Measurements from ENCODE around the gene CFAP46.

The CFAP46 gene

DNA sequence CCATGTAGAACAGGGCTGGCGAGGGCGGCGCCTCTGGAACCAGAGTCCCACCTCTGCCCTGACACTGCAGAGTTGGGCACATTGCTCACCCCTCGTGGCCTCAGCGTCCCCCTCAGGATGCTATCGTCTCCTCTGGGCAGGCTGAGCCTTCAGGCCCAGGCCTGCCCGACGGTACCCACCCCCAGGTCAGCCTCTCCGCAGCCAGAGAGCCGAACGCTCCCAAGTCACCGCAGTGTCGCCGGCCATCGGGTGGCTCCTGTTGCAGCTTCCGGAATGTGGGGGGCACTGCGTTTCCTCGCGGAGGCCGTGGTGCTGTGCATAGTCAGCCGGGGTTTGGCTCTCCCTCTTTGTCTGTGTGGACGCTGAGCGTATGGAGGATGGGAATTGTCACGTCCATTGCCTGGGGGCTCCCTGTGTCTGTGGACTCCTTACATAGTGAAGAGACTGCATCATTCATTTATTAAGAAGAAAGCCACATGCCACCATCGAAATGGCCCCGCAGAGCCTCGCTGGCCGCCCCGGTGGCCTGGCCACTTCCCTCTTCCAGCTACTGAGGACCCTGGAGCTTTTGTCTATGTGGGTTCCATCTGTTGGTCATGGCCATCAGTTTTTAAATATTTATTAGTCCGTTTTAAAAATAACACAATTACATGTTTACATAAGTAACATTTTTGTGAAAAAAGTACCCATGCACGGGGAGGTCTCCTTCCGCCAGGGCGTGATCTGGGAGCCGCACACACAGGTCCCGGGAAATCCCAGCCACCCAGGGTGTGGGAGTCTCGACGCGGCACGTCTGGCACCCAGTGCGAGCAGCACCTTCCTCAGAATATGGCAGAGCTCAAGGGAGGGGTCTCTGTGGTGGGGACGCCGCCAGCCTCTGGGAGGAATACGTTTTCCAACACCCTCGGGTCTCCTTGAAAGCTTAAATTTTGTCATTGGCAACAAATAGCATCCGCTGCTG is 172.0 kb downstream of the CFAP46 start:
- DNase-seq (ENCODE audit: low read depth) = no peak

DNA sequence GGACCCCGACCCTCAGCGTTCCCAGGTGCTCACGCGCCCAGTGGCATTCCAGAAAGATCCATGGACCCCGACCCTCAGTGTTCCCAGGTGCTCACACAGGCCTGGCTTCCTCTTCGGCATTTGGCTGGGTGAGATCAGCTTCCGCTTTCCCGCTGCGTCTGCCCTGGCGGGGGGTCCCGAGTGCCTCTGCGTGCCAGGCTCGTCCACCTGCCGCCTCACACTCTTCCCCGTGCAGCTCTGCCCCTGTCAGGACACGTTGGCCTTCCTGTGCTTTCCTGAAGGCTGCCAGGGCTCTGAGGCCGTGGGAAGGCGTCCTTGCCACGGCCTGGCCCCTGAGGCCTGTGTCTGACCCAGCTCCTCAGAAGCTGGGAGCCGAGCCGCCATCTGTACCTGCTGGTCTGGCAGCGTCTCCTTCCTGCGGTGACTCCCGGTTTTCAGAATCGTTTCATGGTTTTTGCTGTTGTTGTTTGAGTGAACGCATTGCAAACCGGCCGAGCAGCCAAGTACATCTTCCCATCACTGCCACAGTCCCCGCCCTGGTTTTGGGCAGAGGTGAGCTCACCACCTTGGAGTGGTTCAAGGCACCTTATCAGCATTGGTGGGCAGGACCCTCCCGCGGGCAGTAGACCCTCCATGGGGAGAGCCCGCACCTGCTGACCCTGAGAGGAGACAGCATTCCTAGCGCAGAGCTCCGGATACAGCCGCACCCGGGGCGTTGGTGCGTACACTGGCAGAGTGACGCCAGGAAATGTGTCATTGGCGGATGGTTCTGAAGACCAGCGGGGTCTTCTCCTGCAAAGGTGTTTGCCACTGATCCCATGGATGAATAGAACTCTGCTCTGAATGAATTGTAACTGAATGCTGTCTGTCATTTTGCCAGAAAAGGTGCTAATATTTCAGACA is 173.8 kb downstream of the CFAP46 start:
- DNase-seq (ENCODE audit: low read depth) = no peak

DNA sequence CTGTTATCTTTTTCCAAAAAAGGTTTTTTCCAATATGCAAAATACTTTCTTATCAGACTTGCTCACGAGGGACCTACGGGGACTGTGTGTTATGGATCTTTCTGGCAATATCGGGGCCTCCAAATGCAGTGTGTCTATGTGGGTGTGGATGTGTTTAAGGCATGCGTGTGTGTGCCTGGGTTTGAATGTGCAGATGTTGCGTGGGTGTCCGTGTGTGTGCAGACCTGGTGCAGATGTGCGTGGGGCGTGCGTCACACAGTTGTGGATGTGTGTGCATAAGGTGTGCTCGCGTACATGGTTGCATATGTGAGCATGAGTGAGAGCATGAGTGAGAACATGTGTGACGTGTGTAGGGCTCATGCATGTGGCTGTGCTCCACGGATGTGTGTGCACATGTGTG is 176.1 kb downstream of the CFAP46 start:
- DNase-seq (ENCODE audit: low read depth) = no peak

DNA sequence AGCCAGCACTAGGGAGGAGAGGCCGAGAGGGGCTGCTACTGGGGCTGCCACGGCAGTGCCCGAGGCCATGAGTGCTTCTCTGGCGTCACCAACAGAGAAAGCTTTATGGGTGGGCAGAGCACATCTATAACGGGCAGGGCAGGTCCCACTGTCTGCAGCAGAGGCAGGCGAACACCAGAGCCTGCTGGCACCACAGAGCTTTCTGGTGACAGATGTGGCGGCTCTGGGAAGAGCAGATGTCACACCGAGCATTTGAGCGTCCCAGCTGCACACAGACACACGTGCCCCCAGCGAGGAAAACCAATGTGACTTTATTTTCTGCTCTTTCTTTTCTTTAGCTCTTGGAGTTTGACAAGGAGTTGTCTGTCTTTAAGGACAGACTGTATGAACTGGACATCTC is 176.9 kb downstream of the CFAP46 start:
- no peak for DNase-seq (ENCODE audit: low read depth)

DNA sequence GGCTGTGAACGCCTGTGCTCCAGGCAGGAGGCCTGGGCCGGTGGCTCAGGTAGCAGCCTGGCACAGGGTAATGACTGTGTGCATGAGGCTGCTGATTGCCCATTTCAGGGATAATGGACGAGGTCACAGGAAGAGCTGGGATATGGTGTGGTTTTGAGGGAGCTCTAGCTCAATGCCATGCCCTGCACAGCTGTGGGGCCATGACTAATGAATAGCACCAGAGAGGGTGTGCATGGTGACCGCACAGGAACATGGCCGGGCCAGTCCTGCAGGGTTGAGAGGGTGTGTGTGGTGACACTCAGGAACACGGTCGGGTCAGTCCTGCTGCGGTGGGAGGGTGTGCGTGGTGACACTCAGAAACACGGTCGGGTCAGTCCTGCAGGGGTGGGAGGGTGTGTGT is 178.3 kb downstream of the CFAP46 start:
- DNase-seq (ENCODE audit: low read depth) = no peak

DNA sequence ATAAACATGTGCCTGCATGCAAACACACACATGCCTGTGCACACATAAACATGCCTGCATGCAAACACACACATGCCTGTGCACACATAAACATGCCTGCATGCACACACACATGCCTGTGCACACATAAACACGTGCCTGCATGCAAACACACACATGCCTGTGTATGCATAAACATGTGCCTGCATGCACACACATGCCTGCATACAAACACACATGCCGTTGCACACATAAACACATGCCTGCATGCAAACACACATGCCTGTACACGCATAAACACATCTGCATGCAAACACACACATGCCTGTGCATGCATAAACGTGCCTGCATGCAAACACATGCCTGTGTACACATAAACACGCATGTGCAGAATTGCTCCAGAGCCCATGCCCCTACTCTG is 178.8 kb downstream of the CFAP46 start:
- no peak for DNase-seq (ENCODE audit: low read depth)

DNA sequence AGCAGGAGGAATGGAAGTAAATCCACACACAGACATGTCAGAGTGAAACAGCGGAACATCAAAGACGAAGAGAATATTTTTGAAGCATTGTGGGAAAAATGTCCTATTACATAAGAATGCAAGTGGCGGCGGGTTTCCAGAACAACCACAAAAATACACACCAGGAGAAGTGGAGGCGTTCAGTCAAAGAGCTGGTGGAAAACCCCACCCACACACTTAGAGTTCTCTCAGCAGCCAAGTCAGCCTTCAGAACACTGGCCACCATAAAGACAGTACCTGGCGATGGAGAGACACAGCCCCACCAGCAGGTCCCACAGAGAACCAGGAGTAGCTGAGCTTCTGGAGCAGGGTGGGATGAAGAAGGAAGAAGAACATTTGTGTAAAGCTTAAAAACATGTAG is 180.1 kb downstream of the CFAP46 start:
- DNase-seq (ENCODE audit: low read depth) = no peak

DNA sequence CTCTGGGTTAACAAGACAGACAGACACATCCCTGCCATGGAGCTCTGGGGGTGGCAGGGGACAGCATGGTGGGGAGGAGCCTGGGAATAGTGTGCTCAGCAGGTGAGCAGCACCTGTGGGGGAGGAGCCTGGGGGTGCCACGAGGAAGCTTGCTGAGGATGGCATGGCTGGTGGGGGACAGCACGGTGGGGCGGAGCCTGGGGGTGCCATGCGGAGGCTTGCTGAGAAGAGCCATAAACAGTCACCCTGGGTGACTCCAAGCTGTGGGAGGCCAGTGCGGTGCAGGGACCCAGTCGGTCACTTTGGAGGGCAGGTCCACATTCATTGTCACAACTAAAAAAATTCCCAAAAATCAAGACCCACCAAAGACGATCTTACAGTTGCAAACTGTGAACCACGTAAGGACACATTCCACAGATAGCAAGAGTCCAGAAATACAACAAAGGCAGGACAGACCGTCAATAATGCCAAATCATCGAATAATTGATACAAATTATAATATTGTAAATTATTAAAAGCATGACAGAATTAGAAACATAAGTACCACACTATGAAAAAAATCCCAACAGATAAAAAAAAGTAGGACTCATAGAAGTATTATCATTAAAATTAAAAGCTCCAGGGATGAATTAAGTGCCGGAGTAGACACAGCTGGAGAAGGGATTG is 180.8 kb downstream of the CFAP46 start:
- DNase-seq (ENCODE audit: low read depth) = no peak

DNA sequence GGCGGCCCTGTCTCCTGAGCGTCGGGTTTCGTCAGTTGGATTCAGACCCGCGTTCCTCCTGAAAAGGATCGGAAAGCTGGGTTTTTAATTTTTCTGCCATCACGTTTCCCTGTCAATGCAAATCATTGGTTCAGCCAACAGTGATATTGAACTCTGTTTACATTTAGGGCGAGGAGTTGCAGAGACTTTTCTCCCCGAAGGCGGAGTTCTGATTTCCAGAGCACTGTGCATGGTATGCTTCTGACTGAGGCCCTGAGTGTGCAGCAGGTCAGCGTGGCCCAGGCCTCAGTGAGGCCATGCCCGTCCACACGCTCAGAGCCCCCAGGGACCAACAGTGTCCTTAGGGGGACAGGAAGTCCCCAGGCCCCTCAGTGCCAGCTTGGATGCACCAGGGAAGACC is 183.5 kb downstream of the CFAP46 start:
- no peak for DNase-seq (ENCODE audit: low read depth)
